NCI-H774 (cell line): ENCODE measurements around the gene TRIM69.
"Not testable (repeated sequence)": the region's sequence is repeated elsewhere in the genome, so short reads cannot be mapped to it uniquely, and the experiment has no call there.

Experiments used
- DNase-seq: peaks from one replicate; lab custom pipeline; 2025; lab: John Stamatoyannopoulos, UW

The TRIM69 gene

DNA sequence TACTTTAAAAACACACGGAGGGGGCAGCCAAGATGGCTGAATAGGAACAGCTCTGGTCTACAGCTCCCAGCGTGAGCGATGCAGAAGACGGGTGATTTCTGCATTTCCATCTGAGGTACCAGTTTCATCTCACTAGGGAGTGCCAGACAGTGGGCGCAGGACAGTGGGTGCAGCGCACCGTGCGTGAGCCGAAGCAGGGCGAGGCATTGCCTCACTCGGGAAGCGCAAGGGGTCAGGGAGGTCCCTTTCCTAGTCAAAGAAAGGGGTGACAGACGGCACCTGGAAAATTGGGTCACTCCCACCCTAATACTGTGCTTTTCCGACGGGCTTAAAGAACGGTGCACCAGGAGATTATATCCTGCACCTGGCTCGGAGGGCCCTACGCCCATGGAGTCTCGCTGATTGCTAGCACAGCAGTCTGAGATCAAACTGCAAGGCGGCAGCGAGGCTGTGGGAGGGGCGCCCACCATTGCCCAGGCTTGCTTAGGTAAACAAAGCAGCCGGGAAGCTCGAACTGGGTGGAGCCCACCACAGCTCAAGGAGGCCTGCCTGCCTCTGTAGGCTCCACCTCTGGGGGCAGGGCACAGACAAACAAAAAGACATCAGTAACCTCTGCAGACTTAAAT is 3.0 kb downstream of the TRIM69 start:
- not testable (repeated sequence) for DNase-seq

DNA sequence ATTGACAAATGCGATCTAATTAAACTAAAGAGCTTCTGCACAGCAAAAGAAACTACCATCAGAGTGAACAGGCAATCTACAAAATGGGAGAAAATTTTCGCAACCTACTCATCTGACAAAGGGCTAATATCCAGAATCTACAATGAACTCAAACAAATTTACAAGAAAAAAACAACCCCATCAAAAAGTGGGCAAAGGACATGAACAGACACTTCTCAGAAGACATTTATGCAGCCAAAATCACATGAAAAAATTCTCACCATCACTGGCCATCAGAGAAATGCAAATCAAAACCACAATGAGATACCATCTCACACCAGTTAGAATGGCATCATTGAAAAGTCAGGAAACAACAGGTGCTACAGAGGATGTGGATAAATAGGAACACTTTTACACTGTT is 7.1 kb downstream of the TRIM69 start:
- not testable (repeated sequence) for DNase-seq

DNA sequence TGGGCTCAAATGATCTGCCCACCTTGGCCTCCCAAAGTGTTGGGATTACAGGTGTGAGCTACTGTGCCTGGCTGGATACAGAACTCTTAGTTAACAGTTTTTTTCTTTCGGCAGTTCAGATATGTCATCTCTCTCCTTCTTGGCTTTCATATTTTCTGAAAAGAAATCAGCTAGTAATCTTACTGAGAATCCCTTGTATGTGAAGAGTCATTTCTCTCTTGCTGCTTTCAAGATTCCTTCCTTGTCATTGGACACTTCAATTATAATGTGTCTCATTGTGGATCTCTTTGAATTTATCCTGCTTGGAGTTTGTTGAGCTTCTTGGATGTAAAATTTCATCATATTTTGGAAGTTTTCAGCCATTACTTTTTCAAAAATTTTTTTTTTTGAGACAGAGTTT is 17.0 kb downstream of the TRIM69 start:
- DNase-seq, result no peak

DNA sequence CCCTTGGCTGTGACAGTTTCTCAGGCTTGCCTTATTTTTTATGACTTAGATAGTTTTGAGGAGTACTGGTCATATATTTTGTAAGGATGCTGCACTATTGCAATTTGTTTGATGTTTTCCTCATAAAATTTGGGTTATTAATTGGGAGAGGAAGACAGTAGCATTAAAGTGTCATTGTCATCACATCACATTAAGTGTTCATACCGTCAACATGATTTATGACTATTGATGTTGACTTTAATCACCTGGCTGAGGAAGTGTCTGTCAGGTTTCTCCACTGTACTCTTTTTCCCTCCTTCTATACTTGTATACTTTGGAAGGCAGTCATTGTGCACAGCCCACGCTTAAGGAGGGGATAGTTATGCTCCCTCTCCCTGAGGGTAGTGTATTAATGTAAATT is 26.9 kb downstream of the TRIM69 start:
- no peak for DNase-seq

DNA sequence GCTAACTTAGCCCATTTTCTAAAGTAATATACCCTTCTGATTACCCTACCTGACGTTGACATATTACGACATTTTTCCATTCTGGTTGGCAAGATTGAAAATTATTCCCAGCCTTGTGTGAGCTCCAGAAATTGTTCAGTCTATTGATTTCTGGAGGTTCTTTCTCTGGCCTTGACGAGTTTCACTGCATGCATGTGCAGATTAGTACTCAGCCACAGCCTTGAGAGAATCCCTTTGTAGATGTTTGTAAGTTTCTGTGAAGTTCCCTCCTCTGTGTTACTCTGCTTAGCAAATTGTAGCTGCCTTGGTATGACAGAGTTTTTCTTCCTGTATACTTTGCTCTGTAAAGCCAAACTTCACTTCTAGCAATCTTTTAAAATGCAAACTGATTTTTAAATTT is 27.5 kb downstream of the TRIM69 start:
- DNase-seq, result no peak

DNA sequence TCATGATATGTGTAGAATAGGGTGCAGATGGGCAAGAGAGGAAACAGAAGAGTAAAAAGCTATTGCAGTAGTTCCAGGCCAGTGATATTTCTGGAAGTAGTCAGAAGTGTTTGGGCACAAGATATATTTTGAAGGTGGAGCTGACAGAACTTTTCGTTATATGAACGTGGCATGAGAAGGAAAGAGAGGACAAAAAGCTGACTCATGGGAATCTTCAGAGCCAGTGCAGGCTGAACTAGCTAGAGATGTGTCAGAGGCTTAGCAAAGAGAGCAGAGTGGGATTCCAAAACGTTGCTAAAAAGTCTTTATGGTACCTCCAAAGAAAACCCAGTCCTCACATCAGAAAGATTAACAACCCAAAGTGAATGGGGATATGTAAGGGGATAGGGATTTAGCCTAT is 28.7 kb downstream of the TRIM69 start:
- DNase-seq, result no peak

DNA sequence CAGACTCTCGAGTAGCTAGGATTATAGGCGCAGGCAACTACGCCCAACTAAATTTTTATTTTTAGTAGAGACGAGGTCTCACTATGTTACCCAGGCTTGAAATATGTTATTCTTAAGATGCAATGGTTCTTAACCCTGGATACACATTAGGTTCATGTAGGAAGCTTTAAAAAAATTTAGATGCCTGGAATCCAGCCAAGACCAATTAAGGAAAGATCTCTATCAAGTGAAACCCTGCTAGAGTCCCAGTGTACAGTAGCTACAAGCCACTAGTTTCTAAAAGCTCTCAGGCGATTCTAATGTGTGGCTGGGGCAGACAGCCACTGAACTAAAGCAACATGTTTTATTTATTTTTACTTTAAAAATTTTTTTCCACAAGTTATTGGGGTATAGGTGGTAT is 33.2 kb downstream of the TRIM69 start:
- no peak for DNase-seq

DNA sequence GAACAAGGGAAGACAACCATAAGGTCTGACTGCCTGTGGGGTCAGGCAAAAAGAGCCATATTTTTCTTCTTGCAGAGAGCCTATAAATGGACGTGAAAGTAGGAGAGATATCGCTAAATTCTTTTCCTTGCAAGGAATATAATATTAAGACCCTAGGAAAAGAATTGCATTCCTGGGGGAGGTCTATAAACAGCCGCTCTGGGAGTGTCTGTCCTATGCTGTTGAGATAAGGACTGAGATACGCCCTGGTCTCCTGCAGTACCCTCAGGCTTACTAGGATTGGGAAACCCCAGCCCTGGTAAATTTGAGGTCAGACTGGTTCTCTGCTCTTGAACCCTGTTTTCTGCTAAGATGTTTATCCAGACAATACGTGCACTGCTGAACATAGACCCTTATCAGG is 34.4 kb downstream of the TRIM69 start:
- DNase-seq, result not testable (repeated sequence)

DNA sequence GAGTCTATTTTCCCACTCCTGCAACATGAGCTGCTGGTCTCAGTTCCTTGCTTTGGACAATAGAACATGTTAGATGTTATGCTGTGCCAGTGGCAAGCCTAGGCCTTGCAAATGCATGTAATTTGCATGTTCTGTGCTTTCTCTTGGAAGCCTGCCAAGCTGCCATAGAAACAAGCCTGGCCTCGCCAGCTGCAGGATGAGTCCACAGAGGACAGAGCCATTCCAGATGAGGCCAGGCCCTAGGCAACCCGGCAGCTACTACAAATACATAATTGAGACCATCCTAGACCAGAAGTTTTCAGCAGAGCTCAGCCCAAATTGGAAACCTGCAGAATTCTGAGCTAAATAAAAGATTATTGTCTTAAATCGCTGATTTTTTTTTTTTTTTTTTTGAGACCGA is 39.6 kb downstream of the TRIM69 start:
- peak; percentile 14 for DNase-seq

DNA sequence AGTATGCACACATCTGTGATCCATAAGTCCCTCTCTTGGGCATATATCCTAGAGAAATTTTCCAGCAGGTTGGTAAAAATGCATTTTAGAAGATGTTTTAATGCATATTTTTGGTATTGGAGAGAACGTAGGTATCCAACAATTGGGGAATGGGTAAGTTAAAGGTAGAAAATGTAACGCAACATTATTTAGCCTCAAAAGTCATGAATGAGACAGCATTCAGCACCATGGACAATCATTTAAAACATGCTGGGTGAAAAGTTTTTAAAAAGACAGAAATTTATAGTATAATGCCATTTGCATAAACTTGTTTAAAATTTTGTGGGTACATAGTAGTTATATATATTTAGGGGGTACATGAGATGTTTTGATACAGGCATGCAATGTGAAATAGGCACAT is 43.4 kb downstream of the TRIM69 start:
- DNase-seq, result no peak

DNA sequence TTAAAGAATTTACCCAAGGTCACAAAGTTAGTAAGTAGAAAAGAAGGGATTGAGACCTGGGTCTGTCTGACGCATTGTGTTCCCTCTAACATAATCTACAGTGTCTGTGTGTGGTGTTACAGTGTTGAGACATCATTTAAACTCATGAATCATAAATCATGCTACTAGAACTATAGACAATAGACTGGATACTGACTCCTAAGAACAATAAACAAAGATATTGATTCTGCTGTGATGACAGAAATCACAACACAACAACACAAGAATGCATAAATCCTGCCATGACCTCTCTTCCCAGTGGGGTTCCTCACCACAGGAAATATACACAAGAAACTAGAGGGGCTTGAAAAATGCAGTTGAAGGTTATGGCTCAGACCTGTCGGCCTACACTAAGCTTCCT is 44.3 kb downstream of the TRIM69 start:
- DNase-seq, result no peak

DNA sequence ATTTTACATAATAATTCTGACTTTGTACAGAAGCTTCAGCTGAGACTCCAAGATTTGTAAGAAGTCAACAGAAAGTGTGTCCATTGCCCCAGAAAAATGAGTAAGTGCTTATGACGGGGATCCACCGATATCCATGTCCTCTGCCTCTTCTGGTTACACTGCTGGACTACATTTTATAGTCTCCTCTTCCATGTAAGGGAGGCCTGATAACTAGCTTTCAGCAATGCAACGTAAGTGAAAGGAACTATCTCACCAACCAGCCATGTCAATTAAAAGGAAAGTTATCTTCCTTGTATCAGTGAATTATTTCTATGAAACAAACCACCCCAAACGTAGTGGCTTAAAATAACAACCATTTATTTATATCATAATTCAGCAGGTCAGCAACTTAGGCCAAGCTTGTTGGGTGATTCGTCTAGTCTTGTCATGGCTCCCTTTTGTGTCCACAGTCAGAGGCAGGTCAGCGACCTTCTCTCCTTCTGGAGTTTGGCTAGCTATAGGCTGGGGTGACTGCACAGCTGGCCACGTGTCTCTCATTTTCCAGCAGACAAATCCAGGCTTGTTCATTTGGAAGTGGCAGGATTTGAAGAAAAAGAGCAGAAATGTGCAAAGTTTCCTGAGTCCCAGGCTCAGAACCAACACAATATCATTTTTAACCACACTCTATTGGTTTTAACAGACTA is 44.9 kb downstream of the TRIM69 start:
- no peak for DNase-seq

DNA sequence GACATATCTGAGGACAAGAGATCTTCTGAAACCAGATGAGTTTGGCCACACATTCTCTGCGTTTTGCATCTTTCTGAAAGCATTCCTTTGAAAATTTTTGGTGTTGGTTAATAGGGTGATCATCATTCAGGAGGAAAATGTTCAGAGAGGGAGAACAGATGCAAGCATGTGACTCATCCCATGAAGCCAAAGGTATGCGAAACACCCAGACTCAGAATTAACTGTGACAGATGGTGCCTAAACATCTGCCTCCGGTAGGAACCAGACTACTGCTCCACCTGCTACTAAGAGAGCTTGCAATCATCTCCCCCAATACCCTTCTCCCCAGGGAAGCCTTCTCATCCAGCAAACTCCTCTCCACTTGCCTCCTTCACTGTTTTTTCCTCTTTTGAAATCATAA is 46.2 kb downstream of the TRIM69 start:
- DNase-seq, result no peak

DNA sequence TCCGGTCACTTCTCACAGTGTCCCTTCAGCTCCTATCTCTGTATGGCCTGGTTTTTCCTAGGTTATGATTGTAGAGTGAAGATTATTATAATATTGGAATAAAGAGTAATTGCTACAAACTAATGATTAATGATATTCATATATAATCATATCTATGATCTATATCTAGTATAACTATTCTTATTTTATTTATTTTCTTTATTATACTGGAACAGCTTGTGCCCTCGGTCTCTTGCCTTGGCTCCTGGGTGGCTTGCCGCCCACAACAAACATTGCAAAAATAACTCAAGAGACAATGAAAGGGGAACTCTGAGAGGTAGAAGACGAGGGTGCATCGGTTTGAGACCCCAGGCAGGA is 48.6 kb downstream of the TRIM69 start:
- DNase-seq, result not testable (repeated sequence)

DNA sequence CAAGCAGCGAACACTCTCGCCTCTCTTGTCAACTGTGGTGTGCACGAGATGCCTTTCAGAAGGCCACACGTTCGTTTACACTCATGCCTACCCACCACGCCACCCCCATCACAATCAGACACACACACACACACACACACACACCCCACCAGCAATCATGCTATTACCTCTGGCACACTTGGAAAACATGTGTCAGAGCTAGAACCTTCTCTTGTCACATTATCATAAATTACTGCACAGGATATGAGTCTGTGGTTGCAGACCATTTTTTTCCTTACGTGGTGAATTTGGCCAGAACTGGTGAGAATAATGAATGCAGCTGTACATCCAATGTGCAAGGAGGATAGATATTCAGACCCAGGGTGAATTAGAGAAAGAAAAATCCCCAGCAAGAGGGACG is 52.4 kb downstream of the TRIM69 start:
- no peak for DNase-seq

DNA sequence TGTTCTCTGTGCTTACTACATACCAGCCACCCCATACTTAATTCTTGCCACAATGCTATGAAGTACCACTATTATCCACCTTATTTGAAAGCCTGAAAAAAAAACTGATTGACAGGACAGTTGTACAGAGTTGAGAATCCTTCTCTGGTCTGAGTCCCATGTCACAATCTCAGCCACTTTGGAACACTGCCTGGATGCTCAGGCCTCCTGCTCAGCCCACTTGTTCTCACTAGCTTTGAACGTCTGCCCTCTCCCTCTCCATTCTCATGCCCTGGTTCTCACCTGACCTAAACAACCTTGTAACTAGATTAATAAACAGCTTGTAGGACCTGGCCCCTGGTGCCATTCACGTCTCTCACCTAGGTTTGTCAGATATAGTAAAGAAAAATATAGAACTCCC is 53.9 kb downstream of the TRIM69 start:
- no peak for DNase-seq

DNA sequence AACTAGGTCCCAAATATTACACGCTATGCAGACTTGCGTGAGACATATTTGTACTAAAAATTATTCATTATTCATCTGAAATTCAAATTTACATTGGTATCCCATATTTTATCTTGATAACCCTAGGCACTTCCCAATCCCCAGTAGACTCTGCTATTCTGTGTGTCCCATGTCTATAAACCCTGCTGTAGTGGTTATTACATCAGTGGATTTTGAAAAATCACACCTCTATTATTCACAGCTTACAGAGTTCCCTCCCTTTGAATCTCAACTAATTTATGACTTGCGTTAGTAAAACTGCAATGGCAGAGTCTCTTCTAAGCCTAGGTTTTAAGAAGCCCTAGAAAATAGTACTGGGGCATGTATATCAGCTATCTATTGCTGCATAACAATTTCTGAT is 54.3 kb downstream of the TRIM69 start:
- DNase-seq, result no peak

DNA sequence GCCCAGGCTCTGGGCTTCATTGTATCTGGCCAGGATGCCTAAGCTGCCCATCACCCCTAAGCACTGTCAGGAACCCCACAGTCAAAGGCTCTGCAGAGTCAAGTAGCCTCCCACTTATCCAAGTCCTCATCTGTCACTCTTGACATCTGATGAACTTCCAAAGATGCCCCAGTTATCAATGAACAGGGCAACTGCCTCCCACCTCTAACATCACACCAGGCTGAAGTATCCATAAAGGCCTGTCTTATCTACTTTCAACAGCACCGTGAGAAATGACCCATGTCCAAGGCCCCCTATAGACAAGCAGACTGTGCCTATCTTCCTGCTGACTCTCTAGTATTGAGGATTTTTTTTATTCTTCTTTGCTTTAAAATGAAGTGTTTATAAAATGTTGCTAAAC is 56.4 kb downstream of the TRIM69 start:
- DNase-seq, result no peak

DNA sequence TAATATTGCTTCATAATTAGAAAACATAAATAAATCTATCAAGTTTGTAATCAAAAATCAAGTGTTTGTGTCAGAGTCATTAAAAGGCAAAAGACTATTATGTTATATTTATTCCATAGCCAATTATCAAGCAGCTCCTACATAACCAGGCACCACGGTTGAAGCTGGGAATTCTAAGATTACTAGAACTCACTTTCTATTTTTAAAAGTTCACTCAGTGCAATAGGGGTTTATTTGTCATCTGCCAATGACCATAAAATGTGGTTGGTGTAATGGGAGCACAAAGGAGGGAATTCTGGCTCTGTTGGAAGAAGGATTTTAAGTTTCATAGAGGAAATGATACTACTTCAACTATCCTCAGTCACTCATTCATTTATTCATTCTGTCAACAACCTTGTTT is 57.7 kb downstream of the TRIM69 start:
- DNase-seq, result no peak

DNA sequence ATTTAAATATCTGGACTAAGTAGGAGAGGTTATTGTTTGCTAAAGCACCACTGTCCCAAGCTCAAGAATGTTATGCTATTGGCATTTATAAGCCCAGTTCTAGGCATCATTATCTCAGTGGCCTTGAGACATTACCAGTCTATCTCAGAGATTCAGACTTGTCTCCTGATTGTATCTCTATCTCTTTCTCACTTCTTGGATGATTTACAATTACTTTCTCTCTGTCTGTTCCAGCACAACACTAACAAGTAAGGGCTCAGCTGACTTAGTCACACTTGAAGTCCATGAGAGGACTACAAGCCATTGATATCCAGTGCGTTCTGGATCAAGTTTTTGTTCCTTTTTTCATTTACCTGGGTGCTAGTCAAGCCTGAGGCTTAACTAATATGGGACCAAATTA is 60.2 kb downstream of the TRIM69 start:
- DNase-seq, result no peak

DNA sequence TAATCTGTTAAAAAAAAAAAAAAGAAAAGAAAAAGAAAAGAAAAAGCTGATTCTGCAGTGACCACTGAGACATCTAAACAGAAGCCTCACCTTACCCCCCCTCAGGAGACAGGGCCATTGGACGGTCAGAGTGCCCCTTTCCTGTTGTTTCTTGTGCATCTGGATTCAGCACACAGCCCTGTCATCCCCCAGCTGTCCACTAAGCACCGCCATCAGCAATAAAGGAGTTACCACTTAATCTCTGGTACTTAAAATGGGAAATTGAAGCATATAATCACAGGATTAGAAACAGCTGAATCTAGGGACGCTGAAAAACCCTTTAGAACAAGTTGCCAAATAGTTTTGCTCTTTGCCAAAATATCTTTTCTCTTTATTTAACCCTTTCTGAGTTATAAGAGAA is 62.5 kb downstream of the TRIM69 start:
- DNase-seq, result no peak

DNA sequence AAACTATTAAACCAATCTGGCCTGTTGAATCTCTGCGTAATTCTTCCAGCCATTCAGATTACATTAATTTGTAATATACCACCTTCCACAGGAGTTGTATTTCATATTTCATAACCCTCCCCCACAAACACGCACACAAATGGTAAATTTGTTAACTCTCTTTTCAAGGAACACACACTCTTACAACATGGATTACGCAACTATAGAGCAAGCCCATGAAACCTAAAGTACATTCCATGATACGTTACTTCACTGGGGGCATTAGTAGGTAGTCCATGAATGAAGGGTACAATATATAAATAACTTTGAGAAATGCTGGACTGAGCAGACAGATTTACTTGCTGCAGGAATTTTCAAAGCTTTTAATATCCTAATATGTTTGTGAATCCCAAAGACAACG is 65.0 kb downstream of the TRIM69 start:
- DNase-seq, result no peak

DNA sequence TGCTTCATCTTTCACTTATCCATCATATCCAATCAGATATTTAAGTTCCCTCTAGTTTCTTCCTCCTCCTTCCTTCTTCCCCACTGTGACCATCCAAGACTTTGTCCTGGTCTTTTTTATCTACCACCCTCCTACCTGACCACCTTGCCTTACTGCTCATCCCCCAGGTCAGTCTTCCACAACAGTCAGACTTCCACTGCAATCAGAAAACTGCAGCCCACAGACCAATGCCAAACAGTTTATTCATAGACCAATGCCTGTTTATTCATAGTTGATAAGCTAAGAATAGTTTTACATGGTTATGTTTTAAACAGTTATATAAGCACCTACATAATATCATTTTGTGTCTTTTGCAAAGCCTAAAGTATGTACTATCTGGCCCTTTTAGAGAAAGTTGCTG is 65.5 kb downstream of the TRIM69 start:
- DNase-seq, result no peak

DNA sequence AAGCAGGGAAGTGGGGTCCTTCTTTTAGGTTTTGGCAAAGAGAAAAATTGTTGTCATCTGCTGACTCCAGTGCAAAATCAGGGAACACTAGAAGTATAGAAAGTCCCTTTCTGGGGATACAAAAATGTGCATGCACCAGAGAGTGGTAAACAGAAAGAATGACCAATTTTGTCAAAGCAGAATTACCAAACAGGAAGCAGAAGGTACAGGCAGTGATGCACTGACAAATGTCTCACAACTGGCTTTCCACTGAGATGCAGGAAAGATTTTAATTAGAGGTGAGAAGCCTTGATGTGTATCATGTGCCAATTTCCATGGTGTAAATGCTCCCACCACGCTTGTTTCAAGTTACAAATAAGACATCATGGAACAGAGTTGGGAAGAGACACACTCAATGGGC is 66.0 kb downstream of the TRIM69 start:
- DNase-seq, result no peak
